H9 (cell line): ENCODE data around the gene SPTSSA. TPM values are rescaled to one million over a fixed set of nuclear protein-coding genes. Genes with fewer than 3 reads are reported as not detected.

Experiments
- DNase-seq: peaks from one replicate; pipeline ENCODE4 v3.0.0-alpha.2; 2017
- H2AFZ ChIP-seq: one replicate; pipeline ENCODE4 v1.6.1; 2013; ENCODE audit warnings: mild to moderate bottlenecking, low read length, control low read depth, moderate library complexity
- H2AK5ac ChIP-seq: 2 replicates; pipeline ENCODE4 v1.6.1; 2013; ENCODE audit warnings: low read length, control low read depth, mixed read lengths; ENCODE audit not compliant: insufficient read length
- H2BK120ac ChIP-seq: one replicate; pipeline ENCODE4 v1.6.1; 2013; ENCODE audit warnings: low read depth, mild to moderate bottlenecking, low read length, control low read depth, inconsistent platforms; ENCODE audit not compliant: poor library complexity, severe bottlenecking
- H2BK12ac ChIP-seq: 2 replicates; pipeline ENCODE4 v1.6.1; 2013; ENCODE audit warnings: low read length, control low read depth, mixed read lengths, low read depth; ENCODE audit not compliant: insufficient read length
- H2BK15ac ChIP-seq: 2 replicates; pipeline ENCODE4 v1.6.1; 2013; ENCODE audit warnings: low read depth, low read length, control low read depth
- H2BK20ac ChIP-seq: one replicate; pipeline ENCODE4 v1.6.1; 2013; ENCODE audit warnings: low read depth, mild to moderate bottlenecking, low read length, control low read depth, inconsistent platforms; ENCODE audit not compliant: poor library complexity, severe bottlenecking
- H2BK5ac ChIP-seq: 2 replicates; pipeline ENCODE4 v1.6.1; 2013; ENCODE audit warnings: low read length, control low read depth, mixed read lengths; ENCODE audit not compliant: insufficient read length
- H3K14ac ChIP-seq: 2 replicates; pipeline ENCODE4 v1.6.1; 2013; ENCODE audit warnings: low read length, control low read depth; ENCODE audit not compliant: insufficient read depth
- H3K18ac ChIP-seq: 2 replicates; pipeline ENCODE4 v1.6.1; 2013; ENCODE audit warnings: low read depth, mild to moderate bottlenecking, mixed read lengths, low read length, control low read depth; ENCODE audit not compliant: insufficient read length
- H3K23ac ChIP-seq: 2 replicates; pipeline ENCODE4 v1.6.1; 2013; ENCODE audit warnings: low read length, control low read depth, mixed read lengths, low read depth; ENCODE audit not compliant: insufficient read length
- H3K23me2 ChIP-seq: 2 replicates; pipeline ENCODE4 v1.6.1; 2013; ENCODE audit warnings: low read depth, mild to moderate bottlenecking, mixed read lengths, low read length, control low read depth; ENCODE audit not compliant: insufficient read length, poor library complexity, severe bottlenecking
- H3K27ac ChIP-seq: 2 replicates; pipeline ENCODE4 v1.5.1; 2013; ENCODE audit warnings: low read length, control low read depth, mixed read lengths, low read depth; ENCODE audit not compliant: insufficient read length
- H3K27me3 ChIP-seq: 2 replicates; pipeline ENCODE4 v1.6.1; 2013; ENCODE audit warnings: low read length, control low read depth, inconsistent platforms; ENCODE audit not compliant: insufficient read depth
- H3K4ac ChIP-seq: 2 replicates; pipeline ENCODE4 v1.6.1; 2013; ENCODE audit warnings: low read depth, mild to moderate bottlenecking, control low read depth, inconsistent platforms, low read length, moderate library complexity
- H3K4me1 ChIP-seq: 2 replicates; pipeline ENCODE4 v1.6.1; 2013; ENCODE audit warnings: low read length, control low read depth, inconsistent platforms; ENCODE audit not compliant: insufficient read depth
- H3K4me2 ChIP-seq: 2 replicates; pipeline ENCODE4 v1.6.1; 2013; ENCODE audit warnings: low read length, control low read depth, mixed read lengths; ENCODE audit not compliant: insufficient read length, insufficient read depth
- H3K56ac ChIP-seq: 2 replicates; pipeline ENCODE4 v1.6.1; 2013; ENCODE audit warnings: low read depth, mild to moderate bottlenecking, mixed read lengths, low read length, control low read depth; ENCODE audit not compliant: insufficient read length
- H3K79me1 ChIP-seq: 2 replicates; pipeline ENCODE4 v1.6.1; 2013; ENCODE audit warnings: low read depth, mild to moderate bottlenecking, moderate library complexity, low read length, control low read depth, inconsistent platforms; ENCODE audit not compliant: insufficient read depth, poor library complexity, severe bottlenecking
- H3K79me2 ChIP-seq: 2 replicates; pipeline ENCODE4 v1.6.1; 2013; ENCODE audit warnings: low read length, control low read depth, inconsistent platforms; ENCODE audit not compliant: insufficient read depth
- H3K9ac ChIP-seq: 2 replicates; pipeline ENCODE4 v1.6.1; 2013; ENCODE audit warnings: low read length, control low read depth, mixed read lengths; ENCODE audit not compliant: insufficient read length; ENCODE audit errors: extremely low read depth
- H3K9me3 ChIP-seq: one replicate; pipeline ENCODE4 v1.6.1; 2013; ENCODE audit warnings: low read depth, low read length, inconsistent platforms; ENCODE audit not compliant: control insufficient read depth
- H3T11ph ChIP-seq: one replicate; pipeline ENCODE4 v1.6.1; 2013; ENCODE audit warnings: mild to moderate bottlenecking, low read length, control low read depth, inconsistent platforms
- H4K20me1 ChIP-seq: one replicate; pipeline ENCODE4 v1.6.1; 2013; ENCODE audit not compliant: control insufficient read depth, insufficient read length, insufficient read depth
- H4K5ac ChIP-seq: 2 replicates; pipeline ENCODE4 v1.6.1; 2013; ENCODE audit warnings: low read depth, mild to moderate bottlenecking, mixed read lengths, low read length, control low read depth; ENCODE audit not compliant: insufficient read length
- H4K8ac ChIP-seq: replicated peaks from 2 replicates; pipeline ENCODE4 v1.6.1; 2013; ENCODE audit warnings: low read length, control low read depth, mixed read lengths, low read depth; ENCODE audit not compliant: insufficient read length
- H4K91ac ChIP-seq: 2 replicates; pipeline ENCODE4 v1.6.1; 2013; ENCODE audit warnings: low read depth, mild to moderate bottlenecking, moderate library complexity, mixed read lengths, low read length, control low read depth; ENCODE audit not compliant: insufficient read length
- H3K27ac Mint-ChIP-seq, 3 experiments: 2 replicates in 2 of 3; 3 replicates in 1 of 3; pipeline ENCODE4 v1.8.0; 2020 to 2021; ENCODE audit warnings: mixed read lengths in 3 of 3, mild to moderate bottlenecking in 1 of 3, moderate library complexity in 1 of 3
- H3K27me3 Mint-ChIP-seq: 2 replicates; pipeline ENCODE4 v1.8.0; 2021; ENCODE audit warnings: low read depth, mild to moderate bottlenecking, moderate library complexity, mixed read lengths
- H3K36me3 Mint-ChIP-seq, 3 experiments: 2 replicates in 2 of 3; 3 replicates in 1 of 3; pipeline ENCODE4 v1.8.0; 2020 to 2021; ENCODE audit warnings: low read depth in 3 of 3, mixed read lengths in 3 of 3; ENCODE audit not compliant: insufficient read depth in 1 of 3
- H3K4me1 Mint-ChIP-seq, 2 experiments: 2 replicates each; pipeline ENCODE4 v1.8.0; 2020; ENCODE audit warnings: mixed read lengths in 2 of 2
- H3K4me3 Mint-ChIP-seq, 2 experiments: 2 replicates in 1 of 2; 3 replicates in 1 of 2; pipeline ENCODE4 v1.8.0; 2020 to 2021; ENCODE audit warnings: mild to moderate bottlenecking in 2 of 2, mixed read lengths in 2 of 2, moderate library complexity in 1 of 2
- H3K9me3 Mint-ChIP-seq, 2 experiments: 2 replicates in 1 of 2; 3 replicates in 1 of 2; pipeline ENCODE4 v1.8.0; 2020; ENCODE audit warnings: mild to moderate bottlenecking in 2 of 2, mixed read lengths in 2 of 2, moderate library complexity in 1 of 2
- CTCF ChIP-seq: fragments of 200-600 bp; sonication (generic); conservative IDR thresholded peaks from 3 replicates; pipeline ENCODE4 v1.8.0; 2021; ENCODE audit warnings: antibody characterized with exemption, mild to moderate bottlenecking
- WGBS: extraction: QIAGEN DNeasy Blood & Tissue Kit; methylation state at CpG from one replicate; pipeline ENCODE4 v1.1.7; 2013; ENCODE audit warnings: missing lambda C conversion rate, low lambda C conversion rate, mixed read lengths; ENCODE audit not compliant: insufficient read length; ENCODE audit errors: extremely low coverage; 5-methylcytosine and 5-hydroxymethylcytosine counted together
- total RNA-seq: library from RNA; stranded (reverse); gene quantifications from 2 replicates; pipeline ENCODE4 v1.2.1, GENCODE V29; 2021

The SPTSSA gene
- total RNA-seq, 1 experiment from 2014 or later = 23.3 TPM

- H4K20me1 ChIP-seq = no peaks in the 10 kb centered on the region
- no peaks in the 10 kb centered on the region for H3K79me1 ChIP-seq
- no peak overlapping the region for H2BK5ac ChIP-seq
- H3K9me3 ChIP-seq = no peaks in the 10 kb centered on the region
- no CpG with 5 or more reads among the region's 6 CpGs for WGBS
- H3K23ac ChIP-seq = no peak overlapping the region
- H3K27ac Mint-ChIP-seq = no peak overlapping the region
- H4K8ac ChIP-seq = no peak overlapping the region
- H2BK20ac ChIP-seq = no peak overlapping the region
- no peak overlapping the region for H4K91ac ChIP-seq
- no peaks in the 10 kb centered on the region for H3K79me2 ChIP-seq
- no peak overlapping the region for H2BK12ac ChIP-seq
- no peaks in the 10 kb centered on the region for H3K27me3 ChIP-seq
- H2BK15ac ChIP-seq = no peak overlapping the region
- no peak overlapping the region for H3K27ac ChIP-seq
- H3K4me1 ChIP-seq = peaks cover 2% of the 10 kb centered on the region; the same call in 1 of the 2 replicates
- no peak overlapping the region for H3K4me2 ChIP-seq
- no peak overlapping the region for H3T11ph ChIP-seq
- H3K18ac ChIP-seq = no peak overlapping the region
- no peak overlapping the region for H3K9ac ChIP-seq
- no peak overlapping the region for H3K4ac ChIP-seq
- no peak overlapping the region for H2AFZ ChIP-seq
- no peak overlapping the region for H4K5ac ChIP-seq
- H3K14ac ChIP-seq = no peak overlapping the region
- H3K4me3 Mint-ChIP-seq = no peak overlapping the region
- H3K4me1 Mint-ChIP-seq = peaks cover 27 to 28% of the 10 kb centered on the region in 2 experiments
- H3K56ac ChIP-seq = no peak overlapping the region
- H2AK5ac ChIP-seq = no peak overlapping the region
- peak; percentile 34 for DNase-seq
- H2BK120ac ChIP-seq = no peak overlapping the region
- H3K36me3 Mint-ChIP-seq = no peaks in the 10 kb centered on the region
- TF ChIP-seq CTCF = peak; percentile 55; the same call in 2 of the 3 replicates
- H3K23me2 ChIP-seq = no peaks in the 10 kb centered on the region
- H3K9me3 Mint-ChIP-seq = no peaks in the 10 kb centered on the region; a peak in 1 of 5 replicates
- H3K27me3 Mint-ChIP-seq = no peaks in the 10 kb centered on the region
These were observed 36.8 kb upstream of the SPTSSA start for GRCh38 chr14:34498684-34499412.
